BE2C (cell line): ENCODE data around the gene UBE2V1.
"Not testable (repeated sequence)": the region's sequence is repeated elsewhere in the genome, so short reads cannot be mapped to it uniquely, and the experiment has no call there.

Experiments
- DNase-seq: peaks from one replicate; pipeline ENCODE4 v3.0.0-alpha.2; 2020
- H3K27me3 ChIP-seq: fragments of 250-450 bp; sonication (Bioruptor Pico); 2 replicates; pipeline ENCODE4 v1.5.1; 2020; ENCODE audit warnings: mild to moderate bottlenecking
- H3K36me3 ChIP-seq: fragments of 250-450 bp; sonication (Bioruptor Pico); 2 replicates; pipeline ENCODE4 v1.5.1; 2020; ENCODE audit warnings: mild to moderate bottlenecking
- H3K4me1 ChIP-seq: fragments of 250-450 bp; sonication (Bioruptor Pico); 2 replicates; pipeline ENCODE4 v1.5.1; 2020
- H3K4me3 ChIP-seq: 2 replicates; pipeline ENCODE4 v1.5.1; 2011; ENCODE audit warnings: low read depth, low read length
- H3K9me3 ChIP-seq: fragments of 250-450 bp; sonication (Bioruptor Pico); 2 replicates; pipeline ENCODE4 v1.5.1; 2020
- CTCF ChIP-seq: IDR thresholded peaks from 2 replicates; pipeline ENCODE4 v1.5.1; 2012; ENCODE audit warnings: mild to moderate bottlenecking, low read depth, low read length

The UBE2V1 gene

GRCh38 chr20:50108556-50109235 is 4.3 kb downstream of the UBE2V1 start:
- TF ChIP-seq CTCF: no peak
- no peak for DNase-seq
- Histone ChIP-seq H3K36me3 (peaks cover 14% of the 10 kb centered on the region), H3K27me3 (no peaks in the 10 kb centered on the region), H3K4me1 (peaks cover 6% of the 10 kb centered on the region; the same call in 1 of the 2 replicates), H3K4me3 (no peak overlapping the region), H3K9me3 (no peaks in the 10 kb centered on the region)

GRCh38 chr20:50107796-50108331 is 5.1 kb downstream of the UBE2V1 start:
- TF ChIP-seq CTCF: no peak

GRCh38 chr20:50107086-50107660 is 5.8 kb downstream of the UBE2V1 start:
- H3K36me3 ChIP-seq: peaks cover 14% of the 10 kb centered on the region
- no peak overlapping the region for H3K4me3 ChIP-seq
- H3K27me3 ChIP-seq: no peaks in the 10 kb centered on the region
- peaks cover 6% of the 10 kb centered on the region; the same call in 1 of the 2 replicates for H3K4me1 ChIP-seq
- TF ChIP-seq CTCF: no peak
- H3K9me3 ChIP-seq: no peaks in the 10 kb centered on the region
- DNase-seq: no peak

More at GRCh38 chr20:50107796-50108331, 5.1 kb downstream of the UBE2V1 start:
- Histone ChIP-seq H3K4me1 (peaks cover 6% of the 10 kb centered on the region; the same call in 1 of the 2 replicates), H3K4me3 (no peak overlapping the region), H3K9me3 (no peaks in the 10 kb centered on the region), H3K27me3 (no peaks in the 10 kb centered on the region), H3K36me3 (peaks cover 14% of the 10 kb centered on the region)
- no peak for DNase-seq

- H3K9me3 ChIP-seq, H3K4me3 ChIP-seq, H3K27me3 ChIP-seq, H3K4me1 ChIP-seq, DNase-seq: not testable (repeated sequence)
- peaks cover 14% of the 10 kb centered on the region for H3K36me3 ChIP-seq
Observed at GRCh38 chr20:50106669-50107068, 6.3 kb downstream of the UBE2V1 start.

GRCh38 chr20:50103464-50104107 is 9.4 kb downstream of the UBE2V1 start:
- H3K9me3 ChIP-seq, H3K4me1 ChIP-seq, DNase-seq, H3K4me3 ChIP-seq, H3K27me3 ChIP-seq: not testable (repeated sequence)
- peaks cover 11% of the 10 kb centered on the region for H3K36me3 ChIP-seq

GRCh38 chr20:50102551-50102950 is 10.4 kb downstream of the UBE2V1 start:
- DNase-seq, H3K36me3 ChIP-seq, H3K4me3 ChIP-seq, H3K4me1 ChIP-seq, H3K9me3 ChIP-seq, H3K27me3 ChIP-seq: not testable (repeated sequence)

GRCh38 chr20:50101887-50102286 is 11.1 kb downstream of the UBE2V1 start:
- Histone ChIP-seq H3K9me3 (no peaks in the 10 kb centered on the region), H3K27me3 (no peaks in the 10 kb centered on the region), H3K4me3 (no peak overlapping the region), H3K36me3 (peaks cover 11% of the 10 kb centered on the region), H3K4me1 (no peaks in the 10 kb centered on the region)
- DNase-seq: no peak
- no peak for TF ChIP-seq CTCF
